GM21528 (cell line): ENCODE measurements around the gene C1QTNF1.

Experiments
- ATAC-seq: cut with Tn5 transposase; IDR thresholded peaks from one replicate; pipeline ENCODE4 v1.9.1; 2021; ENCODE audit warnings: mild to moderate bottlenecking, moderate library complexity; ENCODE audit not compliant: unreplicated experiment, low FRiP score

C1QTNF1 gene, protein sequence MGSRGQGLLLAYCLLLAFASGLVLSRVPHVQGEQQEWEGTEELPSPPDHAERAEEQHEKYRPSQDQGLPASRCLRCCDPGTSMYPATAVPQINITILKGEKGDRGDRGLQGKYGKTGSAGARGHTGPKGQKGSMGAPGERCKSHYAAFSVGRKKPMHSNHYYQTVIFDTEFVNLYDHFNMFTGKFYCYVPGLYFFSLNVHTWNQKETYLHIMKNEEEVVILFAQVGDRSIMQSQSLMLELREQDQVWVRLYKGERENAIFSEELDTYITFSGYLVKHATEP

DNA sequence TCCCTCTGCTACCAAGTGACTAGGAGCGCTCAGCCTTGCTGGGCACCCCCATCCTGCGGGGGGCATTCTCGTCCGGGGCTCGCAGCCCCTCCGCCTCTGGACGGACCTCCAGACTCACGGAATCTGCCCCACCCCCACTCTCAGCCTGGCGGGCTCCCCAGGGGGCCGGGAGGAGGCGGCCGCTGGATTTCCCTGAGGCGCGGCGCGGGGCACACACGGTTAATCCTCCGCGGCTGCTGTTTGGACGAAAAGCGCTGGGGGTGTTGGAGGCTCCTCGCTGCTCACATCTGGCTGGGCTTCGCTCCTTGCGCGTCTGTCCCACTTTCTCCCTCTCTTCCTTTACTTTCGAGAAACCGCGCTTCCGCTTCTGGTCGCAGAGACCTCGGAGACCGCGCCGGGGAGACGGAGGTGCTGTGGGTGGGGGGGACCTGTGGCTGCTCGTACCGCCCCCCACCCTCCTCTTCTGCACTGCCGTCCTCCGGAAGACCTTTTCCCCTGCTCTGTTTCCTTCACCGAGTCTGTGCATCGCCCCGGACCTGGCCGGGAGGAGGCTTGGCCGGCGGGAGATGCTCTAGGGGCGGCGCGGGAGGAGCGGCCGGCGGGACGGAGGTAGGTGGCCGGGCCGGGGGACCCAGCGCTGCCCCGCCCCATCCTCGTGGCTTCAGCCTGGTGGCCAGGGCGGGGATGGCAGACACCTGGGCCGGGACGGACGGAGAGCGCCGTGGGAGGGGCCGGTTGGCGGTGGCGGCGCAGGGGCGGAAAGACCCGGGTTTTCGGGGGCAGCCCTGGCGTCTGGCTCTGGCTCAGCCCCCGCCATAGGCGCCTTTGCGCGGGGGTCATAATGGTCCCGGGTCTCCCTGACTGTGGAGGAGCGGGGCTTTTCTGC lies at the start of gene C1QTNF1:
Gene C1QTNF1, plus strand, starts transcription at position 284 of the 886 bp plus-strand sequence. CDS start 19,800 bp downstream, outside the sequence.
- no peak for ATAC-seq

- no peak for ATAC-seq
Measured at GRCh38 chr17:78974635-78975591, 49.1 kb upstream of the C1QTNF1 start.

DNA sequence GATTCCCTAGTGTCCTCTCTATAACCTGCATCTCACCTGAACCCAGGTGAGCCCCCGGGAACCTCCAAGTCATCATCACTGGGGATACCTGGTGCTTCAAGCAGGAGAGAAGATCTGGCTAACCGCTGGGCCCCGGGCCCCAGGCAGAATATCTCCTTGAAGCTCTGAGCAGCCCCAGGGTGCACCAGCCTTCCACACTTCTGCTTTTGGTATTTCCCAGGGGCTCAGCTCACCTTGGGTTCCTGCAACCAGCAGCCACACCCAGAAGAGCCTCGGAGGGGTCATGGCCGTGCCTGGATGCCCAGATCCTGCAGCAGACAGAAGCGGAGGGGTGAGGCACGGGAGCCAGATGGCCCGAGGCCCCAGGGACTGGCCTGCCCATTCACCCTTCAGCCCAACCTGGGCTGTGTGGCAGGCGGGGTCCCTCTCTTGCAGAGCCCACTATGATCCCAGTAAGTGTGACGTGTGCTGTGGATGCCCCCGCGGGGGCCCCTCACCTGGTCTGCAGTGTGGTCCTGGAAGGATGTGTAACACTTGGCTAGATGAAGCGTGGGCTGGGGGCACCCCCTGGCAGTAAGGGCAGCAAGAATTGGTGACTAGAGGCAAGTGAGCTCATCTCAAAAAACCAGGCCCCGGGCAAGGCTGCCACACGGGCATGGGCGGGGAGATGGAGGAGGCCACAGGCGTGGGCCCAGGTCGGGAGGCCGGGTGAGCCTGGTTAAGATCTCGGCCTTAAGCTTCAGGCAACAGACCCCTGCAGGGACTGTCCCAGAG lies 46.9 kb upstream of the C1QTNF1 start:
- ATAC-seq, result no peak

GRCh38 chr17:78977681-78977943 lies 46.4 kb upstream of the C1QTNF1 start:
- no peak for ATAC-seq

DNA sequence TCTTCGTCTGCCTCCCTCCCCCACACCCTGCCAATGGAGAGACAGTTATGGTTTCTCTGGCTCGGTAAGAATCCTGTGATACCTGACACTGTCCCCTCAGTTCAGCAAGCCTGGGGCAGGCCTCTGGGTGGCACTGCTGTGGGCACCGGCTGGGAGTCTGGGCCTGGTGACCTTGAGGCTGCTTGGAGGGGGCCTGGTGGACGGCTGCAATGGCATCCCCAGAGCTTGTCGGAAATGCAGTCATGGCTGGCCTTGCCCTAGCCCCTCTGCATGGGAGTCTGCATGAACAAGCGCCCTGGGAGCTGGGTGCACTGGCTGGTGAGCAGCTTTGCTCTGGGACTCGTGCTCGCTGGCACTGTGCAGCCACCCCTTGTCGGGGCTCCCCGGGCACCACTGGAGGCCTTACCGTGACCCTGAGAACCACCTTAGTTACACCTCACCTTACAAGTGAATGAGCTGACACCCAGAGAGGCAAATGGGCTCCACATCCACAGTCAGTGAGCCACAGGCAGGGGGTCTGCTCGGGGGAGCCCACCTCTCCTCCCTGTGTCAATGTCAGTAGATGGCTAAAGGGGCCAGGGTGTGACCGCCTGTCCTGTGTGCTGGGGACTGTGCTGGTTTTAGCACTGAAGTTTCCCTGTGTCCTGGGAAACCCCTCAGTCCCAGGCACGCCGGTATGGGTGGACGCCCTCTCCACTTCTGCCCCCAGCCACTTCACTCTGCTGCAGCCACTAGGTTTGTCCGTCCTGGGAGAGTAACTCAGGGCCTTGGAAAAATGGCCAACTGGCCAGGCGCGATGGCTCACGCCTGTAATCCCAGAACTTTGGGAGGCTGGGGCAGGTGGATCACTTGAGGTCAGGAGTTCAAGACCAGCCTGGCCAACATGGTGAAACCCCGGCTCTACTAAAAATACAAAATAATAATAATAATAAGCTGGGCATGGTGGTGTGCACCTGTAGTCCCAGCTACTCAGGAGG lies 45.7 kb upstream of the C1QTNF1 start:
- no peak for ATAC-seq

DNA sequence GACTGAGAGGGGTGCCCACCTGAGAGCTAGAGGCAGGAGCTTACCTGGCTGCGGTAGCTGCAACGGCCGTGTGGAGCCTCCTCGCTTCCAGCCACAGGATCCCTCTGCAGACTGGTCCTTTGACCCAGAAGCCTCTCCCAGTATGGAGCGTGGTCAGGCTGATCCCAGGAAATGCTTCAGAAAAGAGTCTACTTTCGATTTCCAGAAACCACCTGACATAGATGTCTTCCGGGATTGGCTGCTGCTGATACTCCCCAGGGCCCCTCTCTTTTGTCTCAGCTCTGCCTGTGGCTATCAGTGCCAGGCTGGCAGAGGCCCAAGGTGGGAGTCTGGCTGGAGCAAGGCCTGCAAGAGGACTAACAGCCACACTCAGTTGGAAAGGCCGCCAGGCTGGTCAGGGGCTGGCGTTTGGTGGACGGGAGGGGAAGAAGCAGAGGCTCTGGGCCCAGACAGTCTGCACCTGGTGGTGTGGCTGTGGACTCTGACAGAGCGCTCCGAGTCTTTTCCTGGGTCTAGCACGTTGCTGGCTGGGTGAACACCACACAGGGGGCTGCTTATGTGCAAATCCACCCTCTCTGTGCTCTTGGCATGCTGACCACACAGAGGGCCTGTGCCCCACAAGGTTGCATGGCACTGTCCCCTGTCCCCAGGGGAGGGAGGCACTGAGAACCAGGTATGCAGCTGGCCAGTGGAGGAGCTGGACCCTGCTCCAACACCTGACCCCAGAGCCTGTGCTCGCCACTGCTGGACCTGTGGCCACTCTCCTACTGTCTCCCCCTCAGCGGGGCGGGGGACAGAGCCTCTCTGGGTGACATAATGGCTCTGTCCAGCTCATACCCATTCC lies 44.0 kb upstream of the C1QTNF1 start, which contains the start of gene LGALS3BP:
Gene LGALS3BP, minus strand, starts transcription at position 144 of the 844 bp plus-strand sequence. CDS start 2,732 bp downstream, outside the sequence.
- ATAC-seq, result no peak

GRCh38 chr17:78980624-78980972 lies 43.4 kb upstream of the C1QTNF1 start:
- ATAC-seq, result no peak

- ATAC-seq, result no peak
Measured at GRCh38 chr17:78981010-78981888, 42.7 kb upstream of the C1QTNF1 start.

- ATAC-seq, result no peak
Measured at GRCh38 chr17:78985395-78985794, 38.6 kb upstream of the C1QTNF1 start.

- ATAC-seq, result no peak
Measured at GRCh38 chr17:78986048-78986648, 37.8 kb upstream of the C1QTNF1 start.

DNA sequence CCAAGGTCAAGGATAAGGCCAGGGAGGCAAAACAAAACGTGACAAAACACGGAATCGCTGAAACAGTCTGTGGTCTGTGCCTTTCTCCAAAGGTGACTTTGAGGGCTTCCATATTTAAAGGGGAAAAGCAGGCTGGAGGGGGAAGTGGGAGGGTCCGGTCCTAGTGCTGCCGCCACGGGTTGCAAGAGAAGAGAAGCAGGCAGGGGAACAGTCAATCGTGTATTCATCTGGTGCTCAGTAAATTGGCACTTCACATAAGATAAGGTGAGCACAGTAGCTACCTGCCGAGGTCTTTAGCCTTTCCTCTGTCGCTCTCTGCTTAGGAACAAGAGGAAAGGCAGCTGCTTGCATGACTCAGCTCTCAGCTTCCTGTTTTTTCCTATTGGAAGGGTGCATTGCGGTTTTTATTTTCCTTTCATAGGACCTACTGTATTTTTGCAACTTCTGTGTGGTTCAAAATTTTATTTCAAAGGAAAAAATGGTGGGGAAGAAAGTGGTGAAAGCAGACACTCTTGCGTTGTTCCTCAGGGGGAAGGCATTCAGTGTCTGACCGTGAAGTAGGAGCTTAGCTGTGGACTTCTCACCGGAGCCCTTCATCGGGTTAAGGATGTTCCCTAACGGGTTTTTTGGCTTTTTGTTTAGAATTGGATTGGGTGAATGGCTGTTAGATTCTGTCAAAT lies 37.2 kb upstream of the C1QTNF1 start:
- ATAC-seq, result no peak

- no peak for ATAC-seq
Measured at GRCh38 chr17:78988152-78988551, 35.8 kb upstream of the C1QTNF1 start.

- ATAC-seq, result no peak
Measured at GRCh38 chr17:78990349-78991016, 33.5 kb upstream of the C1QTNF1 start.

DNA sequence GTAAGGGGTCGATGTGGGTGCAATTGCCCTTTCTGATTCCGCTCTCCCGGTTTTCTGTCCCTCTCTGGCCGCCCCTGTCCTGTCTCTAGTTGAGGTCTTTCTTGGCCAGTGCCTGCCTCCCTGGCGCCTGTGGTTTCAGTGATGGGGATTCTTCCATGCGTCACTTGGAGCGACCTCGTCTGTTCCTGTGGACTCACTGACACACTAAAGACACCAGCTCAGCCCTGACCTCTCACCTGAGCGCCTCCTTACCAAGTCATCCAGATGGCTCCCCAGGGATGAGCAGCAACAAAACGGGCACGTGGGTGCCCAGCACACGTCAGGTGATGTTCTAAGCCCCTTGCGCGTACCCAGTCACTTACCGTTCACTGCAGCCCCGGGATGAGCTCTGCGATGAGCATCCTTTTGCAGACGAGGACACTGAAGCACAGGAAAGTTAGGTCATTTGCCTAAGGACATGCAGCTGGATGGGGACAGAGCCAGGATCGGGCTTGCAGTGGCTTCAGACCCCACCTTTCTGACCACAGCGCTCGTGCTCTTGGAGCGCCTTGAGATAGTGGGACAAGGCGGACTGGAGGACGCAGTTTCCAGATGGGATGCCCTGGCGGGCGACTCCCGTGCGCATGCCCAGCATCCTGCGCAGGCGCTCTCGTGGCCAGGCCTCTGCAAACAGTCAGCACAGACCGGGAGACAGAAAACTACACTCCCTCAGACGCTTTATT lies 32.8 kb upstream of the C1QTNF1 start:
- ATAC-seq, result no peak
